Right lung (tissue), 10 donors: ENCODE data around the gene GUCA1C. TPM values are rescaled to one million over a fixed set of nuclear protein-coding genes. Genes with fewer than 3 reads are reported as not detected.
A peak's percentile ranks its signal among the peaks of the same experiment; 100 is the strongest.

ENCODE experiments used
- DNase-seq, 2 donors: peaks; one replicate each; pipeline ENCODE4 v3.0.0-alpha.2; 2013
- long read RNA-seq, 8 donors: transcript quantifications; one replicate each; lab custom pipeline, GENCODE V29; 2026
- polyA plus RNA-seq, 5 donors: library from polyadenylated mRNA; unstranded; fragments of 120-200 nt; gene quantifications; one replicate each; pipeline versions ENCODE4 v1.2.1 to v1.2.3, GENCODE V29; 2013; ENCODE audit warnings: inconsistent platforms in 1 of 5, low replicate concordance in 1 of 5; ENCODE audit not compliant: insufficient read length in 5 of 5, insufficient read depth in 1 of 5

GUCA1C gene
- not detected for polyA plus RNA-seq
- long read RNA-seq, donor 1: 0 reads
- long read RNA-seq, donor 2: 0 reads
- long read RNA-seq, donor 3: 0 reads
- long read RNA-seq, donor 4: 0 reads
- long read RNA-seq, donor 5: 0 reads
- long read RNA-seq, donor 6: 0 reads
- long read RNA-seq, donor 7: 0 reads
- long read RNA-seq, donor 8: 0 reads

GRCh38 chr3:108953700-108954099 is at the start of gene GUCA1C:
Gene GUCA1C, minus strand, starts transcription at chr3:108953879. Its CDS starts 117 bp downstream, at chr3:108953762.
- DNase-seq: no peak

GRCh38 chr3:108998436-108998835 is 44.8 kb upstream of the GUCA1C start:
- DNase-seq: no peak

- no peak for DNase-seq
These were observed 32.2 kb upstream of the GUCA1C start for GRCh38 chr3:108985844-108986243.

GRCh38 chr3:108983051-108983450 is 29.4 kb upstream of the GUCA1C start:
- DNase-seq: no peak

- no peak for DNase-seq
These were observed 22.4 kb upstream of the GUCA1C start for GRCh38 chr3:108976058-108976457.

GRCh38 chr3:108973019-108973418 is 19.3 kb upstream of the GUCA1C start:
- DNase-seq: no peak

GRCh38 chr3:108972482-108972881 is 18.8 kb upstream of the GUCA1C start:
- DNase-seq: no peak

- no peak for DNase-seq
These were observed 16.9 kb upstream of the GUCA1C start for GRCh38 chr3:108970561-108970960.

GRCh38 chr3:108966773-108967172 is 13.1 kb upstream of the GUCA1C start:
- no peak for DNase-seq

GRCh38 chr3:108959017-108959416 is 5.3 kb upstream of the GUCA1C start:
- no peak for DNase-seq

GRCh38 chr3:108953210-108953609 is 469 bp downstream of the GUCA1C start:
- no peak for DNase-seq

GRCh38 chr3:108951820-108952501 is 1.7 kb downstream of the GUCA1C start:
- DNase-seq: no peak

- no peak for DNase-seq
These were observed 5.8 kb downstream of the GUCA1C start for GRCh38 chr3:108947855-108948254.

GRCh38 chr3:108946292-108947285 is 7.1 kb downstream of the GUCA1C start:
- no peak for DNase-seq

- no peak for DNase-seq
These were observed 13.0 kb downstream of the GUCA1C start for GRCh38 chr3:108940568-108941263.

GRCh38 chr3:108940166-108940565 is 13.5 kb downstream of the GUCA1C start:
- no peak for DNase-seq

GRCh38 chr3:108936924-108937689 is 16.6 kb downstream of the GUCA1C start:
- DNase-seq: no peak

- DNase-seq: no peak
These were observed 22.6 kb downstream of the GUCA1C start for GRCh38 chr3:108931035-108931434.

GRCh38 chr3:108918866-108919265 is 34.8 kb downstream of the GUCA1C start:
- DNase-seq: no peak

GRCh38 chr3:108914774-108915641 is 38.7 kb downstream of the GUCA1C start:
- peak; percentile 24 to 34 for DNase-seq
